Type B pancreatic cell (in vitro differentiated cells): Measurements from ENCODE around the gene TRIM47. TPM values are rescaled to one million over a fixed set of nuclear protein-coding genes. Genes with fewer than 3 reads are reported as not detected.

Experiments
- DNase-seq: peaks from one replicate; pipeline ENCODE4 v3.0.0; 2021; ENCODE audit warnings: mixed read lengths; ENCODE audit not compliant: unreplicated experiment; ENCODE audit errors: extremely low spot score
- H3K27ac Mint-ChIP-seq: 2 replicates; pipeline ENCODE4 v1.8.0; 2021; ENCODE audit warnings: mild to moderate bottlenecking, mixed read lengths
- H3K27me3 Mint-ChIP-seq: 2 replicates; pipeline ENCODE4 v1.8.0; 2021; ENCODE audit warnings: mixed read lengths
- H3K36me3 Mint-ChIP-seq: 2 replicates; pipeline ENCODE4 v1.8.0; 2021; ENCODE audit warnings: mixed read lengths
- H3K4me1 Mint-ChIP-seq: one replicate; pipeline ENCODE4 v1.8.0; 2021; ENCODE audit warnings: mixed read lengths; ENCODE audit not compliant: unreplicated experiment
- H3K4me3 Mint-ChIP-seq: 2 replicates; pipeline ENCODE4 v1.8.0; 2021; ENCODE audit warnings: mild to moderate bottlenecking, mixed read lengths
- H3K9me3 Mint-ChIP-seq: 2 replicates; pipeline ENCODE4 v1.8.0; 2021; ENCODE audit warnings: mixed read lengths
- CTCF ChIP-seq: fragments of 200-600 bp; sonication (generic); conservative IDR thresholded peaks from 2 replicates; pipeline ENCODE4 v1.5.0; 2021; ENCODE audit warnings: antibody characterized with exemption, mild to moderate bottlenecking
- total RNA-seq: library from RNA; stranded (reverse); gene quantifications from 2 replicates; pipeline ENCODE4 v1.2.1, GENCODE V29; 2021; ENCODE audit warnings: low replicate concordance

The TRIM47 gene
- total RNA-seq, 1 donor from 2014 or later = 3.1 TPM

DNA sequence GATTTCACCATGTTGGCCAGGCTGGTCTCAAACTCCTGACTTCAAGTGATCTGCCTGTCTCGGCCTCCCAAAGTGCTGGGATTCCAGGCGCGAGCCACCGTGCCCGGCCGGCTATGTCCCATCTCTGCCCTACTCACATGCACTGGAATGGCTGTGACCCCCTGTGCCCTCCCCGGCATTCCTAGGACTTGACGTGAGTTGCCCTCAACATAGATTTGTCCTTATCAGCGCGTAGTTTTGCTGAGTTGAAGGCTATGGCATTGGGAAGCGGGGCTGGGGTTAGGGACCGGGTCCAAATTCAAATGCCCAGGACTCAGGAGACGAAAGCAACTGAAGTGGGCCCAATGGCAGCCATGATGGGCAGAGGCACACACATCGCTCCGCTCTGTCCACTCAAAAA is 40.0 kb downstream of the TRIM47 start:
- H3K9me3 Mint-ChIP-seq = no peaks in the 10 kb centered on the region
- TF ChIP-seq CTCF = no peak
- no peaks in the 10 kb centered on the region for H3K27me3 Mint-ChIP-seq
- H3K4me3 Mint-ChIP-seq = no peak overlapping the region
- H3K27ac Mint-ChIP-seq = no peak overlapping the region
- no peak for DNase-seq
- H3K36me3 Mint-ChIP-seq = no peaks in the 10 kb centered on the region
- peaks cover 8% of the 10 kb centered on the region for H3K4me1 Mint-ChIP-seq

GRCh38 chr17:75837899-75838298 is 40.5 kb downstream of the TRIM47 start:
- Mint-ChIP-seq H3K27me3 (no peaks in the 10 kb centered on the region), H3K27ac (no peak overlapping the region), H3K9me3 (no peaks in the 10 kb centered on the region), H3K36me3 (no peaks in the 10 kb centered on the region), H3K4me1 (peaks cover 13% of the 10 kb centered on the region), H3K4me3 (no peak overlapping the region)
- no peak for DNase-seq
- TF ChIP-seq CTCF = no peak

DNA sequence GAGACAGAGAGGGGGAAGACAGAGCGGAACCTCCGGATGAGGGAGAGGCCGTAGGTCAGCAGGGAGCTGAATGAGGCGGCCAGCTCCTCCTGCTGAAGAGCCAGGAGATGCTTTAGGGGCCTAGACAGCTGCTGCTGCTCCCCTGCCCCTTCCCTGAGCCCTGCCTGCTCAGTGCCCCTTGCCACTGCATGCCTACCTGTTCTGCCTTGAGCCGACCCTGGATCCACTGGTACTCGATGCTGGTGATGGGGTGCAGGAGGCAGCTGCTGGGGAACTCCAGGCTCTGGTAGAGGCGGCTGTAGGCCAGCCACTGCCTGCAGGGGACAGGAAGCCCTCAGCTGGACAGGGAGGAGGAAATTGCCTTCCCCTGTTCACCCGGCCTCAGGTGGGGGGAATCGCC is 41.8 kb downstream of the TRIM47 start:
- DNase-seq = no peak
- Mint-ChIP-seq H3K4me1 (peaks cover 18% of the 10 kb centered on the region), H3K27me3 (no peaks in the 10 kb centered on the region), H3K36me3 (no peaks in the 10 kb centered on the region), H3K9me3 (no peaks in the 10 kb centered on the region), H3K27ac (peak overlapping the region; percentile 21), H3K4me3 (no peak overlapping the region)
- TF ChIP-seq CTCF = no peak

DNA sequence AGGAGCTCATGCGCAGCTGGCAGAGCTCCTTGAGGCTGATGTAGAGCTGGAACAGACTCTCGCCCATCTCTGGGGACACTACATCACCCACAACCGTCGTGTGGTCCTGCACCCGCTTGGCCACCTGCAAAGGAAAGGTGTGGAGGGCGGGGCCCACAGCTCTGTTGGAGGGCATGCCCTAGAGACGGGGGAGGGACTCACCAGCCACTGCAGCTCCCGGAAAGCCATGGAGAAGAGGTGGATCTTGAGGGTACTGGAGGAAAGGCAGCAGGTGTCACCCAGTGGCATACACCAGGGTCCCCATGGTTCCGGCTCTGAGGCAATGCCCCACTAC is 42.8 kb downstream of the TRIM47 start:
- no peak overlapping the region for H3K27ac Mint-ChIP-seq
- TF ChIP-seq CTCF = no peak
- no peaks in the 10 kb centered on the region for H3K36me3 Mint-ChIP-seq
- H3K4me3 Mint-ChIP-seq = no peak overlapping the region
- H3K9me3 Mint-ChIP-seq = no peaks in the 10 kb centered on the region
- H3K27me3 Mint-ChIP-seq = no peaks in the 10 kb centered on the region
- H3K4me1 Mint-ChIP-seq = peaks cover 18% of the 10 kb centered on the region
- no peak for DNase-seq

GRCh38 chr17:75834928-75835653 is 43.3 kb downstream of the TRIM47 start:
- H3K27me3 Mint-ChIP-seq = no peaks in the 10 kb centered on the region
- no peak overlapping the region for H3K4me3 Mint-ChIP-seq
- DNase-seq = no peak
- no peak overlapping the region for H3K27ac Mint-ChIP-seq
- no peak for TF ChIP-seq CTCF
- no peaks in the 10 kb centered on the region for H3K9me3 Mint-ChIP-seq
- H3K36me3 Mint-ChIP-seq = no peaks in the 10 kb centered on the region
- H3K4me1 Mint-ChIP-seq = peaks cover 18% of the 10 kb centered on the region
